Astrocyte (in vitro differentiated cells and primary cell): ENCODE measurements around the gene ATP9A. TPM values are rescaled to one million over a fixed set of nuclear protein-coding genes. Genes with fewer than 3 reads are reported as not detected.
"Not testable (repeated sequence)": the region's sequence is repeated elsewhere in the genome, so short reads cannot be mapped to it uniquely, and the experiment has no call there.

Source experiments
- DNase-seq: peaks from one replicate; pipeline ENCODE4 v3.0.0-alpha.2; 2010; ENCODE audit warnings: low read depth
- FAIRE-seq: peaks from 2 replicates; lab custom pipeline; 2011; peaks lifted over from hg19 to GRCh38; lab: Jason Lieb, UNC
- H2AFZ ChIP-seq: 2 replicates; pipeline ENCODE4 v1.6.0; 2012; ENCODE audit warnings: low read depth, low read length, inconsistent platforms
- H3K27ac ChIP-seq: 2 replicates; pipeline ENCODE4 v1.5.1; 2011; ENCODE audit warnings: low read depth, low read length, inconsistent platforms
- H3K27me3 ChIP-seq: 2 replicates; pipeline ENCODE4 v1.6.0; 2011; ENCODE audit warnings: low read length, inconsistent platforms; ENCODE audit not compliant: insufficient read depth
- H3K36me3 ChIP-seq: 2 replicates; pipeline ENCODE4 v1.5.1; 2011; ENCODE audit warnings: low read length, inconsistent platforms; ENCODE audit not compliant: insufficient read depth
- H3K4me1 ChIP-seq: 2 replicates; pipeline ENCODE4 v1.5.1; 2011; ENCODE audit warnings: low read length, inconsistent platforms; ENCODE audit not compliant: insufficient read depth
- H3K4me2 ChIP-seq: 2 replicates; pipeline ENCODE4 v1.6.0; 2012; ENCODE audit warnings: low read length, inconsistent platforms
- H3K4me3 ChIP-seq: 2 replicates; pipeline ENCODE4 v1.5.1; 2011; ENCODE audit warnings: low read depth, mild to moderate bottlenecking, low read length, inconsistent platforms; ENCODE audit not compliant: insufficient read depth
- H3K79me2 ChIP-seq: 2 replicates; pipeline ENCODE4 v1.6.0; 2012; ENCODE audit warnings: mild to moderate bottlenecking, low read length, inconsistent platforms; ENCODE audit not compliant: insufficient read depth
- H3K9ac ChIP-seq: 2 replicates; pipeline ENCODE4 v1.6.0; 2012; ENCODE audit warnings: mild to moderate bottlenecking, low read length, inconsistent platforms
- H3K9me3 ChIP-seq: 2 replicates; pipeline ENCODE4 v1.5.1; 2012; ENCODE audit warnings: low read depth, mild to moderate bottlenecking, low read length, inconsistent platforms; ENCODE audit not compliant: insufficient read depth
- H4K20me1 ChIP-seq: 2 replicates; pipeline ENCODE4 v1.6.0; 2012; ENCODE audit warnings: low read length, inconsistent platforms; ENCODE audit not compliant: insufficient read depth
- H3K27ac Mint-ChIP-seq: one replicate; pipeline ENCODE4 v1.8.0; 2021; ENCODE audit warnings: mild to moderate bottlenecking, mixed read lengths; ENCODE audit not compliant: unreplicated experiment
- H3K27me3 Mint-ChIP-seq: one replicate; pipeline ENCODE4 v1.8.0; 2021; ENCODE audit warnings: low read depth, mixed read lengths; ENCODE audit not compliant: unreplicated experiment
- H3K36me3 Mint-ChIP-seq: one replicate; pipeline ENCODE4 v1.8.0; 2021; ENCODE audit warnings: low read depth, mixed read lengths; ENCODE audit not compliant: unreplicated experiment
- H3K4me1 Mint-ChIP-seq: one replicate; pipeline ENCODE4 v1.8.0; 2021; ENCODE audit warnings: low read depth, mixed read lengths; ENCODE audit not compliant: unreplicated experiment
- H3K4me3 Mint-ChIP-seq: one replicate; pipeline ENCODE4 v1.8.0; 2021; ENCODE audit warnings: mild to moderate bottlenecking, moderate library complexity, mixed read lengths; ENCODE audit not compliant: unreplicated experiment
- H3K9me3 Mint-ChIP-seq: one replicate; pipeline ENCODE4 v1.8.0; 2021; ENCODE audit warnings: mild to moderate bottlenecking, mixed read lengths; ENCODE audit not compliant: unreplicated experiment
- CTCF ChIP-seq: IDR thresholded peaks from 2 replicates; pipeline ENCODE4 v1.5.1; 2011; ENCODE audit warnings: low read depth, mild to moderate bottlenecking, inconsistent platforms, low read length, moderate library complexity; ENCODE audit not compliant: insufficient read depth
- EZH2 ChIP-seq: IDR thresholded peaks from 2 replicates; pipeline ENCODE4 v1.6.1; 2012; ENCODE audit warnings: mild to moderate bottlenecking, low read length, inconsistent platforms; ENCODE audit not compliant: insufficient read depth
- total RNA-seq: library from RNA; stranded (reverse); gene quantifications from 2 replicates; pipeline ENCODE4 v1.2.1, GENCODE V29; 2021

Gene ATP9A
- total RNA-seq, 1 donor from 2014 or later = 12.9 TPM

GRCh38 chr20:51656726-51657260 lies 111.4 kb downstream of the ATP9A start:
- no peak overlapping the region for H3K9ac ChIP-seq
- H3K4me3 ChIP-seq = no peak overlapping the region
- Mint-ChIP-seq H3K27me3 (no peaks in the 10 kb centered on the region), H3K4me3 (no peak overlapping the region), H3K4me1 (no peaks in the 10 kb centered on the region), H3K9me3 (peaks cover 1% of the 10 kb centered on the region), H3K27ac (no peak overlapping the region), H3K36me3 (peaks cover 6% of the 10 kb centered on the region)
- no peaks in the 10 kb centered on the region for H4K20me1 ChIP-seq
- no peaks in the 10 kb centered on the region for H3K9me3 ChIP-seq
- FAIRE-seq = no peak
- DNase-seq = no peak
- H3K27me3 ChIP-seq = no peaks in the 10 kb centered on the region
- H2AFZ ChIP-seq = no peak overlapping the region
- TF ChIP-seq EZH2 = no peak
- no peak for TF ChIP-seq CTCF
- H3K79me2 ChIP-seq = no peaks in the 10 kb centered on the region
- H3K4me1 ChIP-seq = peaks cover 16% of the 10 kb centered on the region
- H3K4me2 ChIP-seq = no peak overlapping the region
- no peak overlapping the region for H3K27ac ChIP-seq
- H3K36me3 ChIP-seq = no peaks in the 10 kb centered on the region

- not testable (repeated sequence) for H3K27ac Mint-ChIP-seq, H3K36me3 Mint-ChIP-seq, H3K79me2 ChIP-seq, H3K27ac ChIP-seq, H3K9me3 Mint-ChIP-seq, H3K4me3 ChIP-seq, H4K20me1 ChIP-seq, DNase-seq, FAIRE-seq, H3K9me3 ChIP-seq, H2AFZ ChIP-seq, H3K4me2 ChIP-seq, H3K27me3 ChIP-seq, H3K4me1 Mint-ChIP-seq, H3K4me1 ChIP-seq, H3K4me3 Mint-ChIP-seq, H3K9ac ChIP-seq, H3K27me3 Mint-ChIP-seq, H3K36me3 ChIP-seq
Measured at GRCh38 chr20:51656089-51656488, 112.1 kb downstream of the ATP9A start.

- Histone ChIP-seq H3K4me1 (no peaks in the 10 kb centered on the region), H3K79me2 (no peaks in the 10 kb centered on the region), H3K4me3 (no peak overlapping the region), H3K36me3 (no peaks in the 10 kb centered on the region), H3K27ac (no peak overlapping the region), H2AFZ (no peak overlapping the region), H3K4me2 (no peak overlapping the region), H4K20me1 (no peaks in the 10 kb centered on the region), H3K9me3 (no peaks in the 10 kb centered on the region), H3K27me3 (no peaks in the 10 kb centered on the region), H3K9ac (no peak overlapping the region)
- H3K4me1 Mint-ChIP-seq = peaks cover 2% of the 10 kb centered on the region
- peaks cover 5% of the 10 kb centered on the region for H3K36me3 Mint-ChIP-seq
- TF ChIP-seq CTCF (no peak), EZH2 (no peak)
- H3K9me3 Mint-ChIP-seq = peaks cover 1% of the 10 kb centered on the region
- FAIRE-seq = no peak
- no peak overlapping the region for H3K4me3 Mint-ChIP-seq
- DNase-seq = no peak
- H3K27me3 Mint-ChIP-seq = no peaks in the 10 kb centered on the region
- H3K27ac Mint-ChIP-seq = no peak overlapping the region
Measured at GRCh38 chr20:51654495-51654894, 113.7 kb downstream of the ATP9A start.
